ENCODE data around the gene COL3A1. TPM values are rescaled to one million over a fixed set of nuclear protein-coding genes. Genes with fewer than 3 reads are reported as not detected.

COL3A1 gene
- polyA plus RNA-seq, 3 donors = not detected

GRCh38 chr2:188940171-188940570 lies 34.0 kb upstream of the COL3A1 start:
- Mint-ChIP-seq H3K27ac (peak overlapping the region in 1 of 7 donors; percentile 32), H3K9me3 (peaks cover 0 to 10% (median 1%) of the 10 kb centered on the region in 7 donors), H3K4me3 (no peak overlapping the region), H3K36me3 (no peaks in the 10 kb centered on the region), H3K27me3 (ENCODE audit: low read depth in 3 of 3) (peaks cover 0 to 2% (median 0%) of the 10 kb centered on the region in 3 donors), H3K4me1 (no peaks in the 10 kb centered on the region)
- Histone ChIP-seq H4K20me1 (ENCODE audit: insufficient read depth, low read length) (no peaks in the 10 kb centered on the region), H3K4me3 (replicated peaks in 1 of 3; ENCODE audit: low read depth in 2 of 3, low read length in 3 of 3) (no peak overlapping the region), H3K36me3 (replicated peaks in 1 of 2; ENCODE audit: control insufficient read depth in 1 of 2, insufficient read depth in 2 of 2, low read length in 2 of 2) (no peaks in the 10 kb centered on the region), H3K27ac (ENCODE audit: low read depth in 1 of 2, low read length in 2 of 2) (no peak overlapping the region), H3K27me3 (ENCODE audit: control insufficient read depth in 2 of 2, insufficient read depth in 2 of 2, low read length in 2 of 2) (no peaks in the 10 kb centered on the region), H3K9ac (ENCODE audit: insufficient read depth, low read length, poor library complexity, severe bottlenecking) (no peak overlapping the region), H3K4me1 (ENCODE audit: control insufficient read depth in 1 of 2, insufficient read depth in 2 of 2, low read length in 2 of 2) (no peaks in the 10 kb centered on the region), H2AFZ (ENCODE audit: insufficient read depth, low read depth, low read length, poor library complexity, severe bottlenecking) (no peak overlapping the region), H3K79me2 (ENCODE audit: insufficient read depth, low read length) (no peaks in the 10 kb centered on the region), H3K9me3 (replicated peaks in 1 of 2; ENCODE audit: control insufficient read depth in 1 of 2, insufficient read depth in 1 of 2, low read length in 2 of 2) (peaks cover 15 to 17% of the 10 kb centered on the region in 2 donors), H3K4me2 (replicated peaks; ENCODE audit: extremely low read depth, low read length, poor library complexity, severe bottlenecking) (no peak overlapping the region)
- WGBS (ENCODE audit: insufficient coverage) = no CpG with 5 or more reads among the region's 4 CpGs
- intact Hi-C loops (cut with micrococcal nuclease) = no loop called here
- TF ChIP-seq, protein P1, sequence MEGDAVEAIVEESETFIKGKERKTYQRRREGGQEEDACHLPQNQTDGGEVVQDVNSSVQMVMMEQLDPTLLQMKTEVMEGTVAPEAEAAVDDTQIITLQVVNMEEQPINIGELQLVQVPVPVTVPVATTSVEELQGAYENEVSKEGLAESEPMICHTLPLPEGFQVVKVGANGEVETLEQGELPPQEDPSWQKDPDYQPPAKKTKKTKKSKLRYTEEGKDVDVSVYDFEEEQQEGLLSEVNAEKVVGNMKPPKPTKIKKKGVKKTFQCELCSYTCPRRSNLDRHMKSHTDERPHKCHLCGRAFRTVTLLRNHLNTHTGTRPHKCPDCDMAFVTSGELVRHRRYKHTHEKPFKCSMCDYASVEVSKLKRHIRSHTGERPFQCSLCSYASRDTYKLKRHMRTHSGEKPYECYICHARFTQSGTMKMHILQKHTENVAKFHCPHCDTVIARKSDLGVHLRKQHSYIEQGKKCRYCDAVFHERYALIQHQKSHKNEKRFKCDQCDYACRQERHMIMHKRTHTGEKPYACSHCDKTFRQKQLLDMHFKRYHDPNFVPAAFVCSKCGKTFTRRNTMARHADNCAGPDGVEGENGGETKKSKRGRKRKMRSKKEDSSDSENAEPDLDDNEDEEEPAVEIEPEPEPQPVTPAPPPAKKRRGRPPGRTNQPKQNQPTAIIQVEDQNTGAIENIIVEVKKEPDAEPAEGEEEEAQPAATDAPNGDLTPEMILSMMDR (IDR thresholded peaks at IDR 0.05) = no peak
- DNase-seq = no peak

- no peak overlapping the region for H2AFZ ChIP-seq (ENCODE audit: insufficient read depth, low read depth, low read length, poor library complexity, severe bottlenecking)
- 90% methylated on average over 21 of the region's 21 CpGs for WGBS (ENCODE audit: insufficient coverage)
- H3K4me1 ChIP-seq (ENCODE audit: control insufficient read depth in 1 of 2, insufficient read depth in 2 of 2, low read length in 2 of 2) = no peaks in the 10 kb centered on the region
Observed at GRCh38 chr2:188944442-188944841, 29.7 kb upstream of the COL3A1 start.

More at GRCh38 chr2:188944442-188944841, 29.7 kb upstream of the COL3A1 start:
- Histone ChIP-seq H3K4me3 (replicated peaks in 1 of 3; ENCODE audit: low read depth in 2 of 3, low read length in 3 of 3) (no peak overlapping the region), H4K20me1 (ENCODE audit: insufficient read depth, low read length) (no peaks in the 10 kb centered on the region), H3K9ac (ENCODE audit: insufficient read depth, low read length, poor library complexity, severe bottlenecking) (no peak overlapping the region), H3K4me2 (replicated peaks; ENCODE audit: extremely low read depth, low read length, poor library complexity, severe bottlenecking) (no peak overlapping the region), H3K9me3 (replicated peaks in 1 of 2; ENCODE audit: control insufficient read depth in 1 of 2, insufficient read depth in 1 of 2, low read length in 2 of 2) (peaks cover 17 to 24% of the 10 kb centered on the region in 2 donors), H3K27ac (ENCODE audit: low read depth in 1 of 2, low read length in 2 of 2) (no peak overlapping the region), H3K79me2 (ENCODE audit: insufficient read depth, low read length) (no peaks in the 10 kb centered on the region), H3K27me3 (ENCODE audit: control insufficient read depth in 2 of 2, insufficient read depth in 2 of 2, low read length in 2 of 2) (no peaks in the 10 kb centered on the region), H3K36me3 (replicated peaks in 1 of 2; ENCODE audit: control insufficient read depth in 1 of 2, insufficient read depth in 2 of 2, low read length in 2 of 2) (no peaks in the 10 kb centered on the region)
- Mint-ChIP-seq H3K4me3 (no peak overlapping the region), H3K4me1 (no peaks in the 10 kb centered on the region), H3K27ac (no peak overlapping the region), H3K9me3 (peaks cover 0 to 15% (median 5%) of the 10 kb centered on the region in 7 donors), H3K36me3 (no peaks in the 10 kb centered on the region), H3K27me3 (ENCODE audit: low read depth in 3 of 3) (peaks cover 0 to 2% (median 0%) of the 10 kb centered on the region in 3 donors)
- intact Hi-C loops (cut with micrococcal nuclease) = no loop called here
- TF ChIP-seq, protein P1 (IDR thresholded peaks at IDR 0.05) = no peak
- no peak for DNase-seq

All from CD14-positive monocyte (primary cell).